Small intestine (tissue), 7 donors: ENCODE results near the gene PHACTR1. TPM values are rescaled to one million over a fixed set of nuclear protein-coding genes. Genes with fewer than 3 reads are reported as not detected.

Experiments
- DNase-seq, 2 donors: peaks; one replicate each; pipeline versions ENCODE4 v3.0.0 to v3.0.0-alpha.2; 2013
- FAIRE-seq: peaks from 2 replicates; lab custom pipeline; 2012; peaks lifted over from hg19 to GRCh38; lab: Jason Lieb, UNC
- H3K27ac ChIP-seq, 3 donors: one replicate each; pipeline ENCODE4 v1.5.1; 2013; ENCODE audit warnings: low read length in 2 of 3, mild to moderate bottlenecking in 2 of 3, control low read depth in 1 of 3, inconsistent platforms in 1 of 3, low read depth in 1 of 3, moderate library complexity in 1 of 3
- H3K27me3 ChIP-seq, 3 donors: one replicate each; pipeline ENCODE4 v1.6.1; 2013; ENCODE audit warnings: low read length in 3 of 3, inconsistent platforms in 1 of 3; ENCODE audit not compliant: control insufficient read depth in 3 of 3, insufficient read depth in 3 of 3
- H3K36me3 ChIP-seq, 3 donors: one replicate each; pipeline ENCODE4 v1.6.1; 2013; ENCODE audit warnings: low read length in 3 of 3, inconsistent platforms in 1 of 3, low read depth in 1 of 3, mild to moderate bottlenecking in 1 of 3, moderate library complexity in 1 of 3; ENCODE audit not compliant: control insufficient read depth in 3 of 3, insufficient read depth in 2 of 3
- H3K4me1 ChIP-seq, 3 donors: one replicate each; pipeline ENCODE4 v1.6.1; 2013; ENCODE audit warnings: low read length in 2 of 3, inconsistent platforms in 1 of 3, low read depth in 1 of 3, mild to moderate bottlenecking in 1 of 3, moderate library complexity in 1 of 3; ENCODE audit not compliant: control insufficient read depth in 3 of 3, insufficient read depth in 2 of 3
- H3K4me3 ChIP-seq, 3 donors: one replicate each; pipeline ENCODE4 v1.5.1; 2013; ENCODE audit warnings: low read length in 3 of 3, control low read depth in 1 of 3, inconsistent platforms in 1 of 3, low read depth in 1 of 3, mild to moderate bottlenecking in 1 of 3, moderate library complexity in 1 of 3
- H3K9me3 ChIP-seq, 2 donors: one replicate each; pipeline ENCODE4 v1.6.1; 2013; ENCODE audit warnings: low read depth in 1 of 2, low read length in 1 of 2; ENCODE audit not compliant: control insufficient read depth in 2 of 2, insufficient read depth in 1 of 2
- WGBS, 3 donors: extraction: QIAGEN DNeasy Blood & Tissue Kit; methylation state at CpG; one replicate each; pipeline ENCODE4 v1.1.7; 2013; 5-methylcytosine and 5-hydroxymethylcytosine counted together
- polyA plus RNA-seq, 4 donors: library from polyadenylated mRNA; stranded (reverse) in 3 of 4; unstranded in 1 of 4; fragments of 200-250 nt in 3 of 4; fragments of 120-200 nt in 1 of 4; gene quantifications; one replicate each; pipeline versions ENCODE4 v1.2.1 to v1.2.3, GENCODE V29; 2013
- donor health status: healthy with polysubstance abuse.
- donor health status: control.
- donor health status: control.
- donor health status: Bipolar disorder and iron deficiency.
- donor health status: healthy.

PHACTR1 gene
- polyA plus RNA-seq, 4 donors, result 0.67 to 3.8 (median 1.8) TPM

- H3K27me3 ChIP-seq, result peaks cover 0 to 6% (median 0%) of the 10 kb centered on the region in 3 donors
- H3K9me3 ChIP-seq, result no peaks in the 10 kb centered on the region
- no peaks in the 10 kb centered on the region for H3K36me3 ChIP-seq
- 89 to 97% (median 96%) methylated on average over 2 of the region's 2 CpGs for WGBS, 3 donors
- DNase-seq, result no peak
- no peak overlapping the region for H3K4me3 ChIP-seq
- no peak overlapping the region for H3K27ac ChIP-seq
- no peak for FAIRE-seq
- H3K4me1 ChIP-seq, result no peaks in the 10 kb centered on the region
These were observed 253.4 kb downstream of the PHACTR1 start for GRCh38 chr6:12969966-12970365.

GRCh38 chr6:12973386-12973785, 256.8 kb downstream of the PHACTR1 start:
- Histone ChIP-seq H3K27ac (no peak overlapping the region), H3K27me3 (peaks cover 0 to 4% (median 0%) of the 10 kb centered on the region in 3 donors), H3K4me3 (no peak overlapping the region), H3K4me1 (no peaks in the 10 kb centered on the region), H3K9me3 (no peaks in the 10 kb centered on the region), H3K36me3 (no peaks in the 10 kb centered on the region)
- WGBS, 3 donors, result 59 to 78% (median 73%) methylated on average over 4 of the region's 4 CpGs
- no peak for DNase-seq
- FAIRE-seq, result no peak

- 65 to 91% (median 71%) methylated on average over 2 of the region's 2 CpGs for WGBS, 3 donors
- Histone ChIP-seq H3K36me3 (no peaks in the 10 kb centered on the region), H3K9me3 (no peaks in the 10 kb centered on the region), H3K27ac (no peak overlapping the region), H3K4me1 (no peaks in the 10 kb centered on the region), H3K27me3 (peaks cover 0 to 2% (median 0%) of the 10 kb centered on the region in 3 donors), H3K4me3 (no peak overlapping the region)
- FAIRE-seq, result no peak
- no peak for DNase-seq
These were observed 258.0 kb downstream of the PHACTR1 start for GRCh38 chr6:12974551-12974950.

- Histone ChIP-seq H3K27me3 (no peaks in the 10 kb centered on the region), H3K36me3 (no peaks in the 10 kb centered on the region), H3K4me1 (no peaks in the 10 kb centered on the region), H3K9me3 (no peaks in the 10 kb centered on the region), H3K27ac (no peak overlapping the region), H3K4me3 (no peak overlapping the region)
- FAIRE-seq (no peak), DNase-seq (no peak)
- WGBS, 3 donors, result 85 to 90% (median 85%) methylated on average over 5 of the region's 5 CpGs
These were observed 259.8 kb downstream of the PHACTR1 start for GRCh38 chr6:12976366-12976765.

GRCh38 chr6:12977206-12977605, 260.6 kb downstream of the PHACTR1 start:
- H3K36me3 ChIP-seq, result no peaks in the 10 kb centered on the region

GRCh38 chr6:12977806-12978205, 261.2 kb downstream of the PHACTR1 start:
- H3K9me3 ChIP-seq, result no peaks in the 10 kb centered on the region
- no peaks in the 10 kb centered on the region for H3K36me3 ChIP-seq
- H3K4me3 ChIP-seq, result no peak overlapping the region
- FAIRE-seq (no peak), DNase-seq (no peak)
- no peaks in the 10 kb centered on the region for H3K27me3 ChIP-seq
- WGBS, 3 donors, result 80 to 88% (median 81%) methylated on average over 4 of the region's 4 CpGs
- no peak overlapping the region for H3K27ac ChIP-seq
- H3K4me1 ChIP-seq, result no peaks in the 10 kb centered on the region

More at GRCh38 chr6:12977206-12977605, 260.6 kb downstream of the PHACTR1 start:
- WGBS, 3 donors, result 94 to 96% (median 95%) methylated on average over 3 of the region's 3 CpGs
- H3K9me3 ChIP-seq, result no peaks in the 10 kb centered on the region
- H3K27ac ChIP-seq, result no peak overlapping the region
- FAIRE-seq, result no peak
- H3K4me1 ChIP-seq, result no peaks in the 10 kb centered on the region
- no peak overlapping the region for H3K4me3 ChIP-seq
- no peaks in the 10 kb centered on the region for H3K27me3 ChIP-seq
- no peak for DNase-seq

GRCh38 chr6:12980741-12981140, 264.2 kb downstream of the PHACTR1 start:
- DNase-seq, result no peak
- Histone ChIP-seq H3K36me3 (no peaks in the 10 kb centered on the region), H3K4me3 (no peak overlapping the region), H3K27ac (no peak overlapping the region), H3K27me3 (no peaks in the 10 kb centered on the region), H3K4me1 (no peaks in the 10 kb centered on the region), H3K9me3 (no peaks in the 10 kb centered on the region)
- WGBS, 3 donors, result 87 to 97% (median 93%) methylated on average over 4 of the region's 4 CpGs
- FAIRE-seq, result no peak

GRCh38 chr6:12984776-12985175, 268.2 kb downstream of the PHACTR1 start:
- FAIRE-seq, result no peak
- Histone ChIP-seq H3K4me1 (no peaks in the 10 kb centered on the region), H3K9me3 (no peaks in the 10 kb centered on the region), H3K27me3 (no peaks in the 10 kb centered on the region), H3K4me3 (no peak overlapping the region), H3K27ac (no peak overlapping the region), H3K36me3 (no peaks in the 10 kb centered on the region)
- 70 to 86% (median 85%) methylated on average over 2 of the region's 2 CpGs for WGBS, 3 donors
- no peak for DNase-seq

GRCh38 chr6:12987783-12988182, 271.2 kb downstream of the PHACTR1 start:
- H3K27ac ChIP-seq, result no peak overlapping the region
- H3K9me3 ChIP-seq, result peaks cover 0 to 13% of the 10 kb centered on the region in 2 donors
- no peaks in the 10 kb centered on the region for H3K4me1 ChIP-seq
- no peak overlapping the region for H3K4me3 ChIP-seq
- FAIRE-seq (no peak), DNase-seq (no peak)
- no peaks in the 10 kb centered on the region for H3K36me3 ChIP-seq
- no peaks in the 10 kb centered on the region for H3K27me3 ChIP-seq
